H1 (cell line): Measurements from ENCODE around the gene FBXO34. TPM values are rescaled to one million over a fixed set of nuclear protein-coding genes. Genes with fewer than 3 reads are reported as not detected.

Experiments
- CTCF ChIA-PET: fragments of 300-600 bp; sonication (Branson Sonifier 250); formaldehyde crosslinking; loops from one replicate; lab custom pipeline; 2021; ENCODE audit not compliant: partially characterized antibody; lab: Charles Lee
- POLR2A ChIA-PET: fragments of 300-600 bp; sonication (Branson Sonifier 250); formaldehyde crosslinking; loops from one replicate; lab custom pipeline; 2021; ENCODE audit warnings: inconsistent platforms; ENCODE audit not compliant: partially characterized antibody; lab: Charles Lee
- DNase-seq, 2 experiments: peaks; one replicate each; pipeline versions ENCODE4 v3.0.0 to v3.0.0-alpha.2; 2010 to 2022; ENCODE audit warnings: low spot score in 2 of 2, low read depth in 1 of 2, mixed read lengths in 1 of 2
- FAIRE-seq: peaks from 2 replicates; lab custom pipeline; 2011; peaks lifted over from hg19 to GRCh38; lab: Jason Lieb, UNC
- H2AFZ ChIP-seq: 2 replicates; pipeline ENCODE4 v1.8.1; 2012; ENCODE audit warnings: low read length, inconsistent platforms
- H2AK5ac ChIP-seq: 2 replicates; pipeline ENCODE4 v1.6.1; 2013; ENCODE audit warnings: low read depth, low read length
- H2BK120ac ChIP-seq: replicated peaks from 2 replicates; pipeline ENCODE3; 2013; ENCODE audit warnings: low read depth, low read length, inconsistent platforms
- H2BK12ac ChIP-seq: 2 replicates; pipeline ENCODE4 v1.6.1; 2013; ENCODE audit warnings: low read depth, low read length
- H2BK15ac ChIP-seq: 2 replicates; pipeline ENCODE4 v1.6.1; 2013; ENCODE audit warnings: low read length
- H2BK20ac ChIP-seq: 2 replicates; pipeline ENCODE4 v1.6.1; 2013; ENCODE audit warnings: low read length
- H2BK5ac ChIP-seq: 2 replicates; pipeline ENCODE4 v1.6.1; 2013; ENCODE audit warnings: low read depth, low read length
- H3K14ac ChIP-seq: 2 replicates; pipeline ENCODE4 v1.6.1; 2013; ENCODE audit warnings: inconsistent platforms; ENCODE audit not compliant: insufficient read length
- H3K18ac ChIP-seq: 2 replicates; pipeline ENCODE4 v1.6.1; 2013; ENCODE audit warnings: low read length; ENCODE audit errors: extremely low read depth
- H3K23ac ChIP-seq: 2 replicates; pipeline ENCODE4 v1.6.1; 2013; ENCODE audit warnings: inconsistent platforms; ENCODE audit not compliant: insufficient read length
- H3K23me2 ChIP-seq: 2 replicates; pipeline ENCODE4 v1.6.1; 2013; ENCODE audit warnings: low read depth, low read length
- H3K27ac ChIP-seq: 2 replicates; pipeline ENCODE4 v1.6.1; 2011; ENCODE audit warnings: low read depth, low read length, inconsistent platforms
- H3K27me3 ChIP-seq, 4 experiments: replicated peaks in 1 of 4; 1 replicate in 1 of 4; 2 replicates in 3 of 4; pipeline versions ENCODE4 v1.6.1 to v1.8.1; 2011 to 2013; ENCODE audit warnings: low read length in 3 of 4, mild to moderate bottlenecking in 3 of 4, inconsistent platforms in 2 of 4, mixed read lengths in 2 of 4, moderate library complexity in 1 of 4; ENCODE audit not compliant: control insufficient read depth in 3 of 4, insufficient read depth in 3 of 4; ENCODE audit errors: extremely low read depth in 1 of 4
- H3K36me3 ChIP-seq, 4 experiments: 2 replicates each; pipeline versions ENCODE4 v1.6.1 to v1.8.1; 2011 to 2013; ENCODE audit warnings: mild to moderate bottlenecking in 4 of 4, low read length in 3 of 4, moderate library complexity in 2 of 4, control low read depth in 1 of 4, inconsistent platforms in 1 of 4; ENCODE audit not compliant: insufficient read depth in 4 of 4, control insufficient read depth in 2 of 4
- H3K4ac ChIP-seq: replicated peaks from 2 replicates; pipeline ENCODE3; 2013; ENCODE audit warnings: low read length, low read depth, mixed read lengths, inconsistent platforms; ENCODE audit not compliant: insufficient read length
- H3K4me1 ChIP-seq, 4 experiments: replicated peaks in 1 of 4; 1 replicate in 1 of 4; 2 replicates in 3 of 4; pipeline versions ENCODE4 v1.6.1 to v1.8.1; 2011 to 2013; ENCODE audit warnings: low read length in 3 of 4, inconsistent platforms in 2 of 4, mixed read lengths in 1 of 4; ENCODE audit not compliant: insufficient read depth in 4 of 4, control insufficient read depth in 3 of 4
- H3K4me2 ChIP-seq, 2 experiments: 2 replicates each; pipeline versions ENCODE4 v1.6.1 to v1.8.1; 2011 to 2013; ENCODE audit warnings: low read depth in 2 of 2, low read length in 2 of 2, control low read depth in 1 of 2, inconsistent platforms in 1 of 2, mild to moderate bottlenecking in 1 of 2; ENCODE audit not compliant: insufficient read depth in 1 of 2
- H3K4me3 ChIP-seq, 4 experiments: fragments of 200-600, 300-600 bp in 1 of 4; sonication (generic), shearing (Covaris generic), sonication (Bioruptor Twin) in 1 of 4; 2 replicates each; pipeline versions ENCODE4 v1.5.1 to v1.8.1; 2011 to 2016; ENCODE audit warnings: low read length in 4 of 4, low read depth in 3 of 4, control low read depth in 2 of 4, inconsistent platforms in 2 of 4, mild to moderate bottlenecking in 2 of 4, mixed read lengths in 1 of 4, moderate library complexity in 1 of 4; ENCODE audit not compliant: insufficient read depth in 2 of 4; ENCODE audit errors: extremely low read depth in 1 of 4
- H3K56ac ChIP-seq: replicated peaks from 2 replicates; pipeline ENCODE3; 2013; ENCODE audit warnings: low read depth, mild to moderate bottlenecking, mixed read lengths, low read length, inconsistent platforms; ENCODE audit not compliant: insufficient read length
- H3K79me1 ChIP-seq: 2 replicates; pipeline ENCODE4 v1.6.1; 2013; ENCODE audit warnings: low read depth, low read length, control low read depth
- H3K79me2 ChIP-seq, 2 experiments: 2 replicates each; pipeline versions ENCODE4 v1.6.1 to v1.8.1; 2012 to 2013; ENCODE audit warnings: low read length in 2 of 2, mild to moderate bottlenecking in 2 of 2, inconsistent platforms in 1 of 2; ENCODE audit not compliant: insufficient read depth in 2 of 2, control insufficient read depth in 1 of 2
- H3K9ac ChIP-seq, 4 experiments: replicated peaks in 1 of 4; 1 replicate in 1 of 4; 2 replicates in 3 of 4; pipeline versions ENCODE4 v1.6.1 to v1.8.1; 2011 to 2013; ENCODE audit warnings: low read depth in 3 of 4, low read length in 3 of 4, control low read depth in 2 of 4, mild to moderate bottlenecking in 2 of 4, moderate library complexity in 2 of 4, inconsistent platforms in 1 of 4; ENCODE audit errors: extremely low read depth in 1 of 4
- H3K9me3 ChIP-seq, 2 experiments: 2 replicates each; pipeline versions ENCODE4 v1.6.1 to v1.8.1; 2012 to 2013; ENCODE audit warnings: mild to moderate bottlenecking in 2 of 2, moderate library complexity in 2 of 2, control low read depth in 1 of 2, inconsistent platforms in 1 of 2, low read depth in 1 of 2, low read length in 1 of 2, mixed read lengths in 1 of 2; ENCODE audit not compliant: insufficient read depth in 2 of 2
- H4K20me1 ChIP-seq, 2 experiments: replicated peaks in 1 of 2; 2 replicates each; pipeline versions ENCODE3 to v1.8.1; 2011 to 2013; ENCODE audit warnings: inconsistent platforms in 2 of 2, low read length in 2 of 2, mild to moderate bottlenecking in 1 of 2; ENCODE audit not compliant: insufficient read depth in 2 of 2, control insufficient read depth in 1 of 2
- H4K5ac ChIP-seq: 2 replicates; pipeline ENCODE4 v1.6.1; 2013; ENCODE audit warnings: low read length, low read depth, mixed read lengths, inconsistent platforms; ENCODE audit not compliant: insufficient read length
- H4K8ac ChIP-seq: 2 replicates; pipeline ENCODE4 v1.8.0; 2013; ENCODE audit warnings: mild to moderate bottlenecking, moderate library complexity, low read length, inconsistent platforms; ENCODE audit not compliant: insufficient read depth; ENCODE audit errors: extremely low read depth
- H4K91ac ChIP-seq: replicated peaks from 2 replicates; pipeline ENCODE3; 2013; ENCODE audit warnings: low read length, mixed read lengths, inconsistent platforms; ENCODE audit not compliant: insufficient read length
- BCL11A ChIP-seq, 2 experiments: IDR thresholded peaks; one replicate each; pipeline ENCODE4 v1.6.1; 2011; ENCODE audit warnings: low read depth in 2 of 2, low read length in 2 of 2, mild to moderate bottlenecking in 2 of 2
- CREB1 ChIP-seq: IDR thresholded peaks from 2 replicates; pipeline ENCODE4 v1.6.1; 2012; ENCODE audit warnings: inconsistent platforms
- CTBP2 ChIP-seq: IDR thresholded peaks from 2 replicates; pipeline ENCODE4 v1.7.0; 2011; ENCODE audit warnings: borderline replicate concordance, mild to moderate bottlenecking, moderate library complexity, mixed read lengths, low read length; ENCODE audit not compliant: insufficient read depth, insufficient read length
- EP300 ChIP-seq, 2 experiments: IDR thresholded peaks; 1 replicate in 1 of 2; 2 replicates in 1 of 2; pipeline ENCODE4 v1.6.1; 2011 to 2012; ENCODE audit warnings: low read depth in 2 of 2, low read length in 2 of 2, mild to moderate bottlenecking in 2 of 2, borderline replicate concordance in 1 of 2, inconsistent platforms in 1 of 2, moderate library complexity in 1 of 2
- EZH2 ChIP-seq: fragments of 200-600 bp; sonication (generic); IDR thresholded peaks from 2 replicates; pipeline ENCODE4 v1.7.1; 2012; ENCODE audit warnings: low read depth, mild to moderate bottlenecking, moderate library complexity, low read length, inconsistent platforms; ENCODE audit not compliant: severe bottlenecking
- GABPA ChIP-seq: IDR thresholded peaks from 2 replicates; pipeline ENCODE4 v1.6.1; 2011; ENCODE audit warnings: mild to moderate bottlenecking, low read length, moderate library complexity, borderline replicate concordance; ENCODE audit not compliant: insufficient read depth
- HDAC2 ChIP-seq, 2 experiments: fragments of 300-600 bp in 1 of 2; sonication (generic) in 1 of 2; IDR thresholded peaks; 2 replicates each; pipeline ENCODE4 v1.6.1; 2011 to 2012; ENCODE audit warnings: low read depth in 2 of 2, low read length in 2 of 2, mild to moderate bottlenecking in 2 of 2, moderate library complexity in 2 of 2, borderline replicate concordance in 1 of 2, inconsistent platforms in 1 of 2
- TBP ChIP-seq: IDR thresholded peaks from 2 replicates; pipeline ENCODE4 v1.6.1; 2011; ENCODE audit warnings: low read depth, low read length, improper control_type of control experiment
- TCF12 ChIP-seq: IDR thresholded peaks from 2 replicates; pipeline ENCODE4 v1.6.1; 2011; ENCODE audit warnings: low read depth, mild to moderate bottlenecking, low read length
- whole genome bisulfite sequencing, 2 experiments: shearing (Covaris generic) in 1 of 2; methylation state at CpG; one replicate each; pipeline versions ENCODE4 v1.1.6 to v1.1.7; 2013 to 2015; ENCODE audit warnings: low lambda C conversion rate in 2 of 2, mixed read lengths in 2 of 2, inconsistent platforms in 1 of 2, low coverage in 1 of 2, missing lambda C conversion rate in 1 of 2; ENCODE audit not compliant: insufficient replicate concordance in 2 of 2, insufficient coverage in 1 of 2, insufficient read length in 1 of 2; ENCODE audit errors: extremely low coverage in 1 of 2, missing lambda C conversion rate in 1 of 2; 5-methylcytosine and 5-hydroxymethylcytosine counted together
- polyA plus RNA-seq, 7 experiments: library from polyadenylated mRNA; depleted of rRNA in 3 of 7; stranded (reverse) in 5 of 7; unstranded in 2 of 7; fragments of >200 nt in 5 of 7; fragments of 200-250 nt in 2 of 7; gene quantifications; 1 replicate in 5 of 7; 2 replicates in 1 of 7; 4 replicates in 1 of 7; pipeline versions ENCODE4 v1.2.1 to v1.2.3, GENCODE V29; 2011 to 2013; ENCODE audit warnings: missing spikeins in 2 of 7, mixed read lengths in 2 of 7
- total RNA-seq: library from RNA; stranded (reverse); fragmentation: NEBNext Ultra II Directional; extraction: Animal tissue kit (Norgen Biotek cat#: 25700); gene quantifications from 2 replicates; pipeline ENCODE4 v1.2.1, GENCODE V29; 2021
- TF ChIP-seq, protein P1 (sequence below): IDR thresholded peaks from 2 replicates; pipeline ENCODE4 v1.6.1; 2012; ENCODE audit warnings: inconsistent platforms
- TF ChIP-seq, protein P2 (sequence below): IDR thresholded peaks from 2 replicates; pipeline ENCODE4 v1.6.1; 2012; ENCODE audit warnings: low read length, inconsistent platforms

FBXO34 gene
- total and polyA plus RNA-seq, 2 of the 8 experiments (the other 6 are each of a cell fraction or from before 2014, with no cell fraction given) = 7.0 to 14.4 TPM

DNA sequence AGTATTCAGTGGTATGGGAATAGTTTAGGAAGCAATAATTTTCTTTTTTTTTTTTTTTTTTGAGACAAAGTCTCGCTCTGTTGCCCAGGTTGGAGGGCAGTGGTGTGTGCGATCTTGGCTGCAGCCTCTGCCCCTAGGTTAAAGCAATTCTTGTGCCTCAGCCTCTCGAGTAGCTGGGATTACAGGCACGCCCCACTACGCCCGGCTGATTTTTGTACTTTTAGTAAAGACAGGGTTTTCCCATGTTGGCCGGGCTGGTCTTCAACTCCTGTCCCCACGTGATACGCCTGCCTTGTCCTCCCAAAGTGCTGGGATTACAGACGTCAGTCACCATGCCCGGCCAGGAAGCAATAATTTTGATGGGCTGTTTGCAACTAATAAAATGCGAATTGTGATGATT lies 78.3 kb downstream of the FBXO34 start:
- Histone ChIP-seq H3K4me3 (no peak overlapping the region), H3K4ac (no peak overlapping the region), H2BK20ac (no peak overlapping the region), H3K18ac (no peak overlapping the region), H2AFZ (no peak overlapping the region), H4K5ac (no peak overlapping the region), H2BK5ac (no peak overlapping the region), H2AK5ac (no peak overlapping the region), H3K27me3 (peaks cover 0 to 2% (median 0%) of the 10 kb centered on the region in 4 experiments; a peak in 1 of 7 replicates), H3K23ac (no peak overlapping the region), H4K20me1 (peaks cover 0 to 9% of the 10 kb centered on the region in 2 experiments), H3K9ac (no peak overlapping the region), H4K8ac (no peak overlapping the region), H3K9me3 (no peaks in the 10 kb centered on the region), H3K4me1 (no peaks in the 10 kb centered on the region), H3K79me1 (peaks cover 2% of the 10 kb centered on the region; the same call in 1 of the 2 replicates), H4K91ac (no peak overlapping the region), H3K27ac (no peak overlapping the region), H2BK12ac (no peak overlapping the region), H2BK15ac (no peak overlapping the region), H3K23me2 (no peaks in the 10 kb centered on the region), H3K79me2 (peaks cover 0 to 15% of the 10 kb centered on the region in 2 experiments; a peak in 2 of 4 replicates), H3K14ac (no peak overlapping the region), H3K56ac (no peak overlapping the region), H3K4me2 (no peak overlapping the region), H2BK120ac (no peak overlapping the region), H3K36me3 (peaks cover 0 to 12% (median 4%) of the 10 kb centered on the region in 4 experiments; a peak in 4 of 8 replicates)
- no peak for FAIRE-seq
- ChIA-PET POLR2A (no interaction called here), CTCF (interaction anchor here (0.7 to 1.5 kb wide), 4 partner anchors 17 to 85 kb away, joined by 3 to 9 read pairs (median 3); no protein-coding TSS in a partner anchor)
- WGBS, 2 experiments = 82% methylated on average over 12 of the region's 12 CpGs; no CpG with 5 or more reads in 1 of the 2 experiments
- DNase-seq = peak in 1 of 2 experiments; percentile 41
- TF ChIP-seq GABPA = no peak
- no peak for TF ChIP-seq CTBP2
- no peak for TF ChIP-seq TBP
- no peak for TF ChIP-seq BCL11A (IDR thresholded peaks at IDR 0.05; ENCODE audit: low read depth in 2 of 2, low read length in 2 of 2)
- no peak for TF ChIP-seq CREB1
- TF ChIP-seq HDAC2 (IDR thresholded peaks at IDR 0.05; ENCODE audit: borderline replicate concordance in 1 of 2, low read depth in 2 of 2, low read length in 2 of 2) = no peak
- no peak for TF ChIP-seq EZH2
- TF ChIP-seq, protein P1, sequence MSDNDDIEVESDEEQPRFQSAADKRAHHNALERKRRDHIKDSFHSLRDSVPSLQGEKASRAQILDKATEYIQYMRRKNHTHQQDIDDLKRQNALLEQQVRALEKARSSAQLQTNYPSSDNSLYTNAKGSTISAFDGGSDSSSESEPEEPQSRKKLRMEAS = no peak
- TF ChIP-seq, protein P2, sequence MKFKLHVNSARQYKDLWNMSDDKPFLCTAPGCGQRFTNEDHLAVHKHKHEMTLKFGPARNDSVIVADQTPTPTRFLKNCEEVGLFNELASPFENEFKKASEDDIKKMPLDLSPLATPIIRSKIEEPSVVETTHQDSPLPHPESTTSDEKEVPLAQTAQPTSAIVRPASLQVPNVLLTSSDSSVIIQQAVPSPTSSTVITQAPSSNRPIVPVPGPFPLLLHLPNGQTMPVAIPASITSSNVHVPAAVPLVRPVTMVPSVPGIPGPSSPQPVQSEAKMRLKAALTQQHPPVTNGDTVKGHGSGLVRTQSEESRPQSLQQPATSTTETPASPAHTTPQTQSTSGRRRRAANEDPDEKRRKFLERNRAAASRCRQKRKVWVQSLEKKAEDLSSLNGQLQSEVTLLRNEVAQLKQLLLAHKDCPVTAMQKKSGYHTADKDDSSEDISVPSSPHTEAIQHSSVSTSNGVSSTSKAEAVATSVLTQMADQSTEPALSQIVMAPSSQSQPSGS = no peak
- no peak for TF ChIP-seq EP300 (IDR thresholded peaks at IDR 0.05; ENCODE audit: borderline replicate concordance in 1 of 2, low read depth in 2 of 2, low read length in 2 of 2)
- TF ChIP-seq TCF12 = no peak
